ENCODE measurements around the gene POU6F1.

Gene POU6F1

DNA sequence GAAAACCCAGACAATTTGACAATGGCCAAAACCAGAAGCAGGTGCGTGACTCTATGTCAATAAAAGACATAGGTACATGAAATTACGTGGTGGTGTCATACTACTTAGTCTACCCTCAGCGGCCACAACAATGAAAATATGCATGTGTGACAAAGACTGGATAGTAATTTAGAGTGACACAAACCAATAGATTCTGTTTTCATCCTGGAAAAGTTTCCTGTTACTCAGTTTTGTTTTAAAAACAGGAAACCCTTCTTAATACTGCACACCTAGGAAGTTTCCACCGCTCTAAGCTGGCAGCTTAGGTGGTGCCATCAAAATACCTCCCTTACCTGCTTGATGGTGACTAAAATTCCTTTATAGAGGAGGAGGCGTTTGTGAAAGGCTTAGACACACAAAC, 15.1 kb downstream of the POU6F1 start:
- H2AFZ ChIP-seq (ENCODE audit: low read depth, low read length) = no peak overlapping the region
- H3K9ac ChIP-seq (ENCODE audit: low read length) = no peak overlapping the region
- no peaks in the 10 kb centered on the region for H3K36me3 ChIP-seq (replicated peaks; ENCODE audit: low read depth, low read length)
- no peaks in the 10 kb centered on the region for H3K9me3 ChIP-seq (ENCODE audit: insufficient read depth, low read length)
- no peak for TF ChIP-seq EZH2phosphoT487 (IDR thresholded peaks at IDR 0.05; ENCODE audit: low read depth)
- TF ChIP-seq, protein P1, sequence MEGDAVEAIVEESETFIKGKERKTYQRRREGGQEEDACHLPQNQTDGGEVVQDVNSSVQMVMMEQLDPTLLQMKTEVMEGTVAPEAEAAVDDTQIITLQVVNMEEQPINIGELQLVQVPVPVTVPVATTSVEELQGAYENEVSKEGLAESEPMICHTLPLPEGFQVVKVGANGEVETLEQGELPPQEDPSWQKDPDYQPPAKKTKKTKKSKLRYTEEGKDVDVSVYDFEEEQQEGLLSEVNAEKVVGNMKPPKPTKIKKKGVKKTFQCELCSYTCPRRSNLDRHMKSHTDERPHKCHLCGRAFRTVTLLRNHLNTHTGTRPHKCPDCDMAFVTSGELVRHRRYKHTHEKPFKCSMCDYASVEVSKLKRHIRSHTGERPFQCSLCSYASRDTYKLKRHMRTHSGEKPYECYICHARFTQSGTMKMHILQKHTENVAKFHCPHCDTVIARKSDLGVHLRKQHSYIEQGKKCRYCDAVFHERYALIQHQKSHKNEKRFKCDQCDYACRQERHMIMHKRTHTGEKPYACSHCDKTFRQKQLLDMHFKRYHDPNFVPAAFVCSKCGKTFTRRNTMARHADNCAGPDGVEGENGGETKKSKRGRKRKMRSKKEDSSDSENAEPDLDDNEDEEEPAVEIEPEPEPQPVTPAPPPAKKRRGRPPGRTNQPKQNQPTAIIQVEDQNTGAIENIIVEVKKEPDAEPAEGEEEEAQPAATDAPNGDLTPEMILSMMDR (IDR thresholded peaks at IDR 0.05; ENCODE audit: low read depth, low read length) = no peak
- H3K4me3 ChIP-seq (ENCODE audit: low read length) = no peak overlapping the region
- H3K4me1 ChIP-seq (ENCODE audit: low read length) = no peaks in the 10 kb centered on the region
- no peaks in the 10 kb centered on the region for H4K20me1 ChIP-seq (ENCODE audit: insufficient read depth, low read length)
- no peaks in the 10 kb centered on the region for H3K79me2 ChIP-seq (ENCODE audit: low read length)
- H3K27me3 ChIP-seq (ENCODE audit: low read depth, low read length) = no peaks in the 10 kb centered on the region
- H3K4me2 ChIP-seq (ENCODE audit: low read length) = no peak overlapping the region
- no peak overlapping the region for H3K27ac ChIP-seq (ENCODE audit: low read length)

DNA sequence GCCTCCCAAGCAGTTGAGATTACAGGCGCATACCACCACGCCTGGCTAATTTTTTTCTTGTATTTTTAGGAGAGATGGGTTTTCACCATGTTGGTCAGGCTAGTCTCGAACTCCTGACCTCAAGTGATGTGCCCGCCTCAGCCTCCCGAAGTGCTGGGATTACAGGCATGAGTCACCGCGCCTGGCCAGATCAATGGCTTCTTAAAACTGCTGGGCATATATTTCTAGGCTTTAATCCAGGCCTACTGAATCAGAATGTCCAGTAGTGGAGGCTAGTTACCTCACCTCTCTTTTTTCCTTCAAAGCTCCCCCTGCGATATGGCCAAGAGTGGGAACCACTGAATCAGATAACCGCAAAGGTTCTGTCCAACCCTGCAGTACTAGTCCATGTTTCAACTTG, 17.1 kb downstream of the POU6F1 start:
- Histone ChIP-seq H4K20me1 (ENCODE audit: insufficient read depth, low read length) (no peaks in the 10 kb centered on the region), H3K36me3 (replicated peaks; ENCODE audit: low read depth, low read length) (no peaks in the 10 kb centered on the region), H3K4me3 (ENCODE audit: low read length) (no peak overlapping the region), H3K4me1 (ENCODE audit: low read length) (no peaks in the 10 kb centered on the region), H3K27ac (ENCODE audit: low read length) (no peak overlapping the region), H2AFZ (ENCODE audit: low read depth, low read length) (no peak overlapping the region), H3K79me2 (ENCODE audit: low read length) (no peaks in the 10 kb centered on the region), H3K4me2 (ENCODE audit: low read length) (no peak overlapping the region), H3K9ac (ENCODE audit: low read length) (no peak overlapping the region), H3K27me3 (ENCODE audit: low read depth, low read length) (no peaks in the 10 kb centered on the region), H3K9me3 (ENCODE audit: insufficient read depth, low read length) (no peaks in the 10 kb centered on the region)
- TF ChIP-seq EZH2phosphoT487 (IDR thresholded peaks at IDR 0.05; ENCODE audit: low read depth) = no peak
- TF ChIP-seq, protein P1 (IDR thresholded peaks at IDR 0.05; ENCODE audit: low read depth, low read length) = no peak

DNA sequence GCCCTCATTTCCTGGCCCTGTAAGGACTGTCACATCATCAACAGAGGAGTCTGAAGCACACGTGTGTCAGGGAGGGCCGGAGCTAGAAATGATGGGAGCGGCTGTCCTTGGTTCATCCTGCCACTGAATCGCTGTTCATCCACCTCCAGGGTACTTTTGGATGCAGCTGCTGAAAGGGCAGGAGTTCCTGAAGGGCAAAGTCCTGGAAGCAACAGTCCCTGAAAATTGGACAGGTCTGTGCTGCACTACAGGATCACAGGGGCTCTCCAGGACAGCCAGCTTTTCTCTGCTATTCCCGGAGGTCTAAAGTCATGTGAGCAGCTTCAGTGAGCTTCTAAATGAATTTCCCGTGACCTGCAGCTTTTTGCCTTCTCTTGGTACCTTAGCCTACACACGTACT, 17.7 kb downstream of the POU6F1 start:
- Histone ChIP-seq H3K36me3 (replicated peaks; ENCODE audit: low read depth, low read length) (no peaks in the 10 kb centered on the region), H2AFZ (ENCODE audit: low read depth, low read length) (no peak overlapping the region), H3K4me1 (ENCODE audit: low read length) (no peaks in the 10 kb centered on the region), H4K20me1 (ENCODE audit: insufficient read depth, low read length) (no peaks in the 10 kb centered on the region), H3K9ac (ENCODE audit: low read length) (no peak overlapping the region), H3K27me3 (ENCODE audit: low read depth, low read length) (no peaks in the 10 kb centered on the region), H3K4me3 (ENCODE audit: low read length) (no peak overlapping the region), H3K79me2 (ENCODE audit: low read length) (no peaks in the 10 kb centered on the region), H3K27ac (ENCODE audit: low read length) (no peak overlapping the region), H3K9me3 (ENCODE audit: insufficient read depth, low read length) (no peaks in the 10 kb centered on the region), H3K4me2 (ENCODE audit: low read length) (no peak overlapping the region)
- TF ChIP-seq, protein P1 (IDR thresholded peaks at IDR 0.05; ENCODE audit: low read depth, low read length) = no peak
- no peak for TF ChIP-seq EZH2phosphoT487 (IDR thresholded peaks at IDR 0.05; ENCODE audit: low read depth)

DNA sequence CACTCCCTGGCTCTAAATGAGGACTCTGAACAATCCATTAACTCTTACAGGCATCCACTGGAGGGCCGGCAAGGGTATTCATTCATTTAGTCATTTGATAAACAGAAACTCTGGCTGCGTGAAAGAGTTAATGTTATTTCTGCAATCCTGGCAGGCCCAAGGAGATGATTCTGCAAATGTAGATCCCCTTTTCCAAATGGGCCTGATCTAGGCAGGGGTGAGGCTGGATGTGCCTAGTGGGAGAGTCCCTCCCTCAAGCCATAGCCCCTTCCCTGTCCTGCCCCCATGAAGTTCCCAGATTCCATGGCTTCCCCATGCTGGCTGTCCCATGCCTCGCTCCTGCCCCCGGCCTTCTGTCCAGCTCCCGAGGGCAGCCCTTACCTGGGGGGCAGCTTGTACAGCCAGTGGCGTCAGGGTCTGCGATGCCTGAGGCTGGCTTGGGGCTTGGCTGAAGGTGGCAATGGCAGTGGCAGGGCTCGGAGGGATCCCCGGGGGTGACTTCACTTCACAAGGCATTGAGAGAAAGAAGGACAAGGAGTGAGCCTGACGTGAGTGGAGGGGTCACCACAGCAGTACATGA, 18.4 kb downstream of the POU6F1 start:
- TF ChIP-seq EZH2phosphoT487 (IDR thresholded peaks at IDR 0.05; ENCODE audit: low read depth) = no peak
- TF ChIP-seq, protein P1 (IDR thresholded peaks at IDR 0.05; ENCODE audit: low read depth, low read length) = no peak
- no peaks in the 10 kb centered on the region for H3K36me3 ChIP-seq (replicated peaks; ENCODE audit: low read depth, low read length)
- no peak overlapping the region for H3K27ac ChIP-seq (ENCODE audit: low read length)
- H3K9ac ChIP-seq (ENCODE audit: low read length) = no peak overlapping the region
- H3K79me2 ChIP-seq (ENCODE audit: low read length) = no peaks in the 10 kb centered on the region
- H2AFZ ChIP-seq (ENCODE audit: low read depth, low read length) = no peak overlapping the region
- no peak overlapping the region for H3K4me3 ChIP-seq (ENCODE audit: low read length)
- H3K27me3 ChIP-seq (ENCODE audit: low read depth, low read length) = no peaks in the 10 kb centered on the region
- no peak overlapping the region for H3K4me2 ChIP-seq (ENCODE audit: low read length)
- no peaks in the 10 kb centered on the region for H4K20me1 ChIP-seq (ENCODE audit: insufficient read depth, low read length)
- H3K4me1 ChIP-seq (ENCODE audit: low read length) = no peaks in the 10 kb centered on the region
- no peaks in the 10 kb centered on the region for H3K9me3 ChIP-seq (ENCODE audit: insufficient read depth, low read length)
